HG02840 (cell line): ENCODE measurements around the gene DMRTC1.
"Not testable (repeated sequence)": the region's sequence is repeated elsewhere in the genome, so short reads cannot be mapped to it uniquely, and the experiment has no call there.

ENCODE experiments used
- ATAC-seq: cut with Tn5 transposase; IDR thresholded peaks from one replicate; pipeline ENCODE4 v1.9.1; 2021; ENCODE audit warnings: mild to moderate bottlenecking, moderate library complexity, moderate number of reproducible peaks; ENCODE audit not compliant: unreplicated experiment, low FRiP score

DMRTC1 gene, protein sequence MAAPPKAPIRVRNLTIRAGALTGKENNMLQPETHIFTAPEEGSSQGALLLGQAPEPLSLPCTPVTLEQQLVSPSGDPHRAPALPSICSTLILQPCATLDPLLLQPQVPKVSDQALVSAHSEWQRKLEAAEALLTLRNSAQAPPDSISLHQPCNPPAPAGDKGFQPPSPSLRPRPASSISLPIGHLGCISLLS

DNA sequence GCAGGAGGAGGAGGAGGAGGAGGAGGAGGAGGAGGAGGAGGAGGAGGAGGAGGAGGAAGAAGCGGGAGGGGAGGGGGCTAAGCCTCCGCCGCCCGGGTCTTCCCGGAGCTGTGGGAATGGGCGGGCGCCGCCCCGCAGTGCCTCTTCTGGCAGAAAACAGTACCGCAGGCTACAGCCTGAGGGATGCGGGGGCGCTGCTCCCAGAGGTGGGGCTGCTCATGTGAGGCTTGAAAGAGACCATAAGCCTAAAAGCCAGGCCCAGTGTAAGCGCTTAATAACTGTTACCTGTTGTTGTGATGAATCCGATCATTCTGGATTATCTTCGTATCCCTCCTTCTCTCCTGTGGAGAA is at the start of gene DMRTC1:
Gene DMRTC1 (minus strand): TSS at position 19 of the 351 bp plus-strand sequence. CDS start 68,143 bp downstream, outside the sequence.
- ATAC-seq: peak; percentile 62

DNA sequence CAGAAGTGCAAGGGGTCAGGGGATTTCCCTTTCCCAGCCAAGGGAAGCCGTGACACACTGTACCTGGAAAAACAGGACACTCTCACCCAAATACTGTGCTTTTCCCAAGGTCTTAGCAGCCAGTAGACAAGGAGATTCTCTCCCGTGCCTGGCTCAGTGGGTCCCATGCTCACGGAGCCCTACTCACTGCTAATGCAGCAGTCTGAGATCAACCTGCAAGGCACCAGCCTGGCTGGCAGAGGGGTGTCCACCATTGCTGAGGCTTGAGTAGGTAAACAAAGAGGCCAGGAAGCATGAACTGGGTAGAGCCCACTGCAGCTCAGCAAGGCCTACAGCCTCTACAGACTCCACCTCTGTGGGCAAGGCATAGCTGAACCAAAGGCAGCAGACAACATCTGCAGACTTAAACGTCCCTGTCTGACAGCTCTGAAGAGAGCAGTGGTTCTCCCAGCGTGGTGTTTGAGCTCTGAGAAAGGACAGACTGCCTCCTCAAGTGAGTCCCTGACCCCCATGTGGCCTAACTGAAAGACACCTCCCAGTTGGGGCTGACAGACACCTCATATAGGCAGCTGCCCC is 37.3 kb upstream of the DMRTC1 start:
- ATAC-seq: not testable (repeated sequence)

GRCh38 chrX:72974885-72975284 is 31.2 kb upstream of the DMRTC1 start:
- not testable (repeated sequence) for ATAC-seq

- not testable (repeated sequence) for ATAC-seq
These were observed 28.2 kb upstream of the DMRTC1 start for GRCh38 chrX:72971859-72972258.

DNA sequence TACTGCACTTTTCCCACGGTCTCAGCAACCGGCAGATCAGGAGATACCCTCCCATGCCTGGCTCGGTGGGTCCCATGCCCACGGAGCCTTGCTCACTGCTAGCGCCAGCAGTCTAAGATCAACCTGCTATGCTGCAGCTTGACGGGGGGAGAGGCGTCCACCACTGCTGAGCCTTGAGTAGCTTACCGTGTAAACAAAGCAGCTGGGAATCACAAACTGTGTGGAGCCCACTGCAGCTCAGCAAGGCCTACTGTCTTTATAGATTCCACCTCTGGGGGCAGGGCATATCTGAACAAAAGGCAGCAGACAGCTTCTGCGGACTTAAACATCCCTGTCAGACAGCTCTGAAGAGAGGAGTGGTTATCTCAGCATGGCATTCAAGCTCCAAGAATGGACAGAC is 16.3 kb upstream of the DMRTC1 start:
- not testable (repeated sequence) for ATAC-seq

DNA sequence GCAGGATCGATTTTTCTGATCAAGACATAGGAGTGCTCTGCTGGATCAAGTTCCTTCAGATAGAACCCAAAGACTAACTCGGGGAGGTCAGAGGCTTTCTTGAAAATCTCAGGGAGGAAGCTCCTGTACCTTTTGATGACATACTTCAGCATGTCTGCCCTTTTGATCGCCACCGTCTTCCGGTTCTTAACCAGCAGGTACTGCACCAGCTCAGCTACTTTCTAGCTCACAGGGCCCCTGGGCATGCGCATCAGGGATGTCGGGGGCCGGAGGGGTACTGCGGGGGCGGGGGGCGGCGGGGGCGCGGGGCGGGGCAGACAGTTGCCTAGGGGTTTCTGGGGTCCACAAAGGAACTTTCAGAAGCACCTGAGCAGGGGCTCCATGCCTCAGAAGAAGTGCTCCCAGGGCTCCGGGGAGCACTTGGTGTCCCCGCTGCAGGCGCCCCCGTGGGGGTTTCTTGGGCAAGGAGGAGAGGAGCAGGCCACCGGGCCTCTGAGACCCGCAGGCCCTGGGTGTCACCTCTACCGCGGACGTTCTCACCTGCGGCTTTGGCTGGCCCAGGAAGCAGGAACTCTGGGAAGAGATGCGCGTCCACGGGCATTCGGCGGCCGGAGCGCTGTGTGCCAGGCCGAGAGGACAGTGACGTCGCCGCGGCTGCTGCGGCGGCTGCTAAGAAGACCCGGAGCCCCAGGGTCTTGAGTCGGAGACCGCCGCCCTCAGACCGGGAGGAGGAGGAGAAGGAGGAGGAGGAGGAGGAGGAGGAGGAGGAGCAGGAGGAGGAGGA is 410 bp downstream of the DMRTC1 start:
- peak; percentile 8 for ATAC-seq

DNA sequence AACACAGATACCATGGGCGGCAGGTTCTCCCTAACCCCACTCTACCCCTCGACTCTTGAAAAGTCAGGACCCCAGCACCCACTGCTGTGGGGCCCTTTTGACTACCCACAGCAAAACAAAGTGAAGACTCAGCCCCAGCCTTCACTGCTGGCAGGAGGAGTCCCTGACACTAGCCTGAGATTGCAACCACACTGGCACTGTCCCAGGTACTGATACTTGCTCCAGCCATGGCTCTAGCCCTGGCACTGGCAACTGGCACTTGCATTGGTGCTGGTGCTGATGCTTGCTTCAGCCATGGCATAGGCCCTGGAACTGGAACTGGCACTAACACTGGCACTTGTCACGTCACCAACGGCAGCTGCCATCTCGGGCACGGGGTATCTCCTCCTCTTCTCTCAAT is 1.4 kb downstream of the DMRTC1 start:
- ATAC-seq: not testable (repeated sequence)

GRCh38 chrX:72937906-72938305 is 5.7 kb downstream of the DMRTC1 start, which contains the start of gene FAM236A:
FAM236A (plus strand) TSS chrX:72938206; CDS start chrX:72938263, 57 bp downstream.
- not testable (repeated sequence) for ATAC-seq

- ATAC-seq: not testable (repeated sequence)
These were observed 6.7 kb downstream of the DMRTC1 start for GRCh38 chrX:72936882-72937455.

DNA sequence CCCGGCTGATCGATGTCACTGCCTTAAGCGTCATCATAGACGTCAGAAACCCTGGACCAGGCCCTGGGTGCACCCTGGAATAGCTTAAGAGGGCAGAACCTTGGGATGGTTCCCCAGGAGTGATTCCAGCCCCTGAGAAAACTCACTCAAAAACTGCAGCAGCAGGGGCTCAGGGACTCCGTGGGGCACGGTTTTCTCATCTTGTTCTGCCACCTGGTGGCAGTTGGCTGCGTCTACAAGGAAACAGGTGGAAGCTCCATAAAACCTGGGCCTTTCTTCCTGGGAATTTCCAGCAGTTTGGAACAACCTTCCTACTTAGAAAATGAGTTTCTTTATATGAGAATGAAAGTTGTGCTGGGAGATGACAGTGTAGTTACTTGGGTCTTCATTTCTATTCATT is 7.2 kb downstream of the DMRTC1 start:
- not testable (repeated sequence) for ATAC-seq

GRCh38 chrX:72932283-72932682 is 11.4 kb downstream of the DMRTC1 start:
- not testable (repeated sequence) for ATAC-seq

DNA sequence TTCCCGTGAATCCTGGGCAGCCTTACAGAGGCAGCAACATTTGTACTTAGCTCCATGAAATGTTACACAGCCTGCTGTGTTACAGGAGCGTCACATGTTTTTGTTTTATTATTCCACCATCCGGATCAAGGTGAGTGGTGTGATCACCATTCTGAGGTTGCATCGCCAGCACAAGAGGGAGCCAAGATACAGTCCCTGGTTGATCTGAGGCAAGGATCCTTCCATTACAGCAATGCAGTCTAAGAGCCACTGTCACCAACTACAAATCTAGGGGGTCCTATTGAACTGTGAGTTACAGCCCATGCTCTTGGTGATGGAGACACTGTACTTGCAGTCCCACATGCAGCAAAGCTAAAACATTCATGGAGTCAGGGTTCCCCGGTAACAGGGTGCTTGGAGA is 27.5 kb downstream of the DMRTC1 start:
- ATAC-seq: not testable (repeated sequence)

DNA sequence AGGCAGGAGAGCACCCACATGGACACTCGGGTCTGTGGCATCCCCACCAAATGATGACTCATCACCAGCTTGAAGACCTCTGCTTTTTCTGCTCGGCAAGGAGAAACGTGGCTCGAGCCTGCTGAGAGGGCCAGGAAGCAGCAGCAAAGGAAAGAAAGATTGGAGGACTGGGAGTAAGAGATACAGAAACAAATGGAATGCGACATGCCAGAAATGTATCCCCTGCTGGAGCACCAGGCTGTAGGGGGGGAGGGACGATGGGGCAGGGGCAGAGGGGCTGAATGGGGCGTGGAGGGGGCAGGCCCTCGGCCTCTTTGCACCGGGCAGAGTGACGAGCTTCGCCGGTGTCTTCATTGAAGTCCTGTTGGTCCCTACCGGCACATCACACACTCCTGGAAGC is 31.3 kb downstream of the DMRTC1 start, which contains the start of gene FAM236C:
Gene FAM236C (plus strand): TSS at position 301 of the 400 bp plus-strand sequence. CDS start 100 bp downstream, outside the sequence.
- not testable (repeated sequence) for ATAC-seq

- not testable (repeated sequence) for ATAC-seq
These were observed 53.9 kb downstream of the DMRTC1 start for GRCh38 chrX:72889740-72890139.

DNA sequence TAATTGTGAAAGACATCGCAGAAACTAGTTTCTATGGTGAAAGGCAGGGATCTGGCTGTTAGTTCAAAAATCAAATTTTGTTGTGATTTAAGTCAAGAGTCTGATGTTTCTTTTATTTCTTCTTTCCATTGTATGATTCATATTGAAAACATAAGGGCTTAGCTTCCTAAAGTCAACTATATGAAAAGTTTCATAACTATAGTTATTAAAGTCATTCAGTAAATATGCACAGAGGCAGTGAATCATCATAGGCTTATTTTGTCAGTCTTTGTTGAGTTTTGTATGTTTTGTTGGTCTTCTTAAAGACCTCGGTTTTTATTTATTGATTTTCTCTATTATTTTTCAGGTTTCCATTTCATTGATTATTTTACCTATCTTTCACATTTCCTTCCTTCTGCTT is 60.7 kb downstream of the DMRTC1 start:
- not testable (repeated sequence) for ATAC-seq

- ATAC-seq: not testable (repeated sequence)
These were observed 106.1 kb downstream of the DMRTC1 start for GRCh38 chrX:72837532-72837931.

DNA sequence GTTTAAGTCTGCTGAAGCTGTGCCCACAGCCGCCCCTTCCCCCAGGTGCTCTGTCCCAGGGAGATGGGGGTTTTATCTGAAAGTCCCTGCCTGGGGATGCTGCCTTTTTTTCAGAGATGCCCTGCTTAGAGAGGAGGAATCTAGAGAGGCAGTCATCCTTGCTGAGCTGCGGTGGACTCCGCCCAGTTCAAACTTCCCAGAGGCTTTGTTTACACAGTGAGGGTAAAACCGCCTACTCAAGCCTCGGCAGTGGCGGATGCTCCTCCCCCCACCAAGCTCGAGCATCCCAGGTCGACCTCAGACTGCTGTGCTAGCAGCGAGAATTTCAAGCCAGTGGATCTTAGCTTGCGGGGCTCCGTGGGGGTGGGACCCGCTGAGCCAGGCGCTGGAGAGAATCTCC is 112.9 kb downstream of the DMRTC1 start:
- ATAC-seq: not testable (repeated sequence)
